NCI-H1092 (cell line): ENCODE data around the gene ABL2.
"Not testable (repeated sequence)": the region's sequence is repeated elsewhere in the genome, so short reads cannot be mapped to it uniquely, and the experiment has no call there.

Experiments
- DNase-seq: peaks from one replicate; lab custom pipeline; 2025; lab: John Stamatoyannopoulos, UW

Gene ABL2

GRCh38 chr1:179213317-179213716, 16.2 kb downstream of the ABL2 start:
- not testable (repeated sequence) for DNase-seq

GRCh38 chr1:179208681-179209477, 20.6 kb downstream of the ABL2 start:
- no peak for DNase-seq

- no peak for DNase-seq
These were observed 22.7 kb downstream of the ABL2 start for GRCh38 chr1:179206812-179207211.

- no peak for DNase-seq
These were observed 24.2 kb downstream of the ABL2 start for GRCh38 chr1:179205284-179205683.

GRCh38 chr1:179202161-179202560, 27.3 kb downstream of the ABL2 start:
- DNase-seq = no peak

- DNase-seq = no peak
These were observed 28.9 kb downstream of the ABL2 start for GRCh38 chr1:179200586-179200985.

- DNase-seq = no peak
These were observed 31.7 kb downstream of the ABL2 start for GRCh38 chr1:179197690-179198297.

- not testable (repeated sequence) for DNase-seq
These were observed 33.6 kb downstream of the ABL2 start for GRCh38 chr1:179195857-179196256.

GRCh38 chr1:179195376-179195775, 34.1 kb downstream of the ABL2 start:
- no peak for DNase-seq

- DNase-seq = no peak
These were observed 35.4 kb downstream of the ABL2 start for GRCh38 chr1:179194068-179194537.

- DNase-seq = no peak
These were observed 38.6 kb downstream of the ABL2 start for GRCh38 chr1:179190861-179191260.

GRCh38 chr1:179187735-179188471, 41.6 kb downstream of the ABL2 start:
- DNase-seq = no peak

- DNase-seq = no peak
These were observed 42.4 kb downstream of the ABL2 start for GRCh38 chr1:179187043-179187442.

GRCh38 chr1:179184403-179184802, 45.1 kb downstream of the ABL2 start:
- no peak for DNase-seq

GRCh38 chr1:179183857-179184256, 45.6 kb downstream of the ABL2 start:
- no peak for DNase-seq

- DNase-seq = no peak
These were observed 50.5 kb downstream of the ABL2 start for GRCh38 chr1:179178950-179179349.

- no peak for DNase-seq
These were observed 51.3 kb downstream of the ABL2 start for GRCh38 chr1:179178183-179178582.

GRCh38 chr1:179177615-179178014, 51.9 kb downstream of the ABL2 start:
- DNase-seq = no peak

- DNase-seq = no peak
These were observed 52.3 kb downstream of the ABL2 start for GRCh38 chr1:179177182-179177581.

GRCh38 chr1:179175011-179175841, 54.3 kb downstream of the ABL2 start:
- no peak for DNase-seq

- not testable (repeated sequence) for DNase-seq
These were observed 59.1 kb downstream of the ABL2 start for GRCh38 chr1:179170468-179170770.
